Mammary epithelial cell (primary cell): ENCODE data around the gene DTWD1.

ENCODE experiments used
- CTCF ChIP-seq, 2 donors: IDR thresholded peaks in 1 of 2; conservative IDR thresholded peaks in 1 of 2; 2 replicates each; pipeline ENCODE4 v1.5.1; 2011 to 2012; ENCODE audit warnings: inconsistent platforms in 2 of 2, low read length in 2 of 2, mild to moderate bottlenecking in 2 of 2, control low read depth in 1 of 2, low read depth in 1 of 2; ENCODE audit not compliant: insufficient read depth in 1 of 2; ENCODE audit errors: extremely low read depth in 1 of 2
- EZH2 ChIP-seq: IDR thresholded peaks from 2 replicates; pipeline ENCODE4 v1.6.1; 2012; ENCODE audit warnings: low read length, inconsistent platforms, borderline replicate concordance

GRCh38 chr15:49673861-49674260 is 53.0 kb downstream of the DTWD1 start:
- TF ChIP-seq CTCF (conservative IDR thresholded peaks at IDR 0.05 in 1 of 2, IDR thresholded peaks at IDR 0.05 in 1 of 2; ENCODE audit: extremely low read depth in 1 of 2, insufficient read depth in 1 of 2, low read depth in 1 of 2, low read length in 2 of 2) (no peak), EZH2 (no peak)
